Activated gamma-delta T cell (primary cell): ENCODE results near the gene MYO7B.

Experiments used
- DNase-seq: peaks from one replicate; lab custom pipeline; 2025; lab: John Stamatoyannopoulos, UW

MYO7B gene

GRCh38 chr2:127681288-127681804, 145.9 kb downstream of the MYO7B start:
- no peak for DNase-seq

DNA sequence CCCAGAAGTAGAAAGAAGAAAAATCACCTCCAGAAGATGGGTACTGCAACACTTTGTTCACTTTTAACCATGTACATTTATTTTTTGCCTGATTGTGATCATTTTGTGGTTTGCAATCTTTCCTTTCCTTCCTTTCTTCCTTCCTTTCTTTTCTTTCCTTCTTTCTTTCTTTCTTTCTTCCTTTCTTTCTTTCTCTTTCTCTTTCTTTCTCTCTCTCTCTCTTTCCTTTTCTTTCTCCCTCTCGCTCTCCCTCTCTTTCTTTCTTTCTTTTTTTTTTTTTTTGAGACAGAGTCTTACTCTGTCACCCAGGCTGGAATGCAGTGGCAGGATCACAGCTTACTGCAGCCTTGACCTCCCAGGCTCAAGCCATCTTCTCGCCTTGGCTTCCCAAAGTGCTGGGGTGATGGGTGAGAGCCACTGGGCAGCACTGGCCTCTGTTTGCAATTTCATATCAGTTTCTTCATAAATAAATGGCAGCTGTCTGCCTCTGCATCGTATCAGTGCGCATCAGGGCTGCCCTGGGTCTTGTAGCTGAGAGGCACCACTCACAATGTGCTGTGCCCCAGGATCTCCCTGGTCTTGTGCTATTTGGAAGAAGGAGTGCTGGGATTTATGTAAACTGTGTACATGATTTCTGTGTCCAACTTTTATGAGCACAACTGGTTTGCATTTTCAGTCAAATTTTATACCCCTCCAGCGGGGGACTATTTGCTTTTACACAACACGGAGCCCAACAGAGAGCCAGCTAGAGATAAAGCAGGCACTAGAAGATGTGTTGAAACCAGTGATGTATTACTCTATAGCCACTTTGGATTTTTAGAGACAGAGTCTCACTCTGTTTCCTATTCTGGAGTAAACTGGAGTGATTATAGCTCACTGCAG, 146.7 kb downstream of the MYO7B start:
- no peak for DNase-seq

GRCh38 chr2:127683056-127683455, 147.6 kb downstream of the MYO7B start:
- no peak for DNase-seq

DNA sequence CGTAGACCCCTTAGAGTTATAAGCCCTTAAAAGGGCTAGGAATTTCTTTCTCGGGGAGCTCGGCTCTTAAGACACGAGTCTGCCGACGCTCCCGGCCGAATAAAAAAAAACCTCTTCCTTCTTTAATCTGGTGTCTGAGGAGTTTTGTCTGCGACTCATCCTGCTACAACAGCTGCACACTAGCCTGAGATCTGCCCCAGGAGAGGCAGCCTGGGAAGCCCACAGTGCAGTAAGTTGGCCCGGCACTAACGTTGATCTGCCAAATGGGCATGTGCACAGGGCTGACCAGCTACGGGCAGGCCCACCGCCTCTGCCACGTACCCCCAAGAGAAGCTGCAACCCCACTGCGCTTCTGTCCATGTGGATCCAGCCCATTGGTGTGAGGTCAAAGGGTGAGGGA, 148.3 kb downstream of the MYO7B start:
- no peak for DNase-seq

DNA sequence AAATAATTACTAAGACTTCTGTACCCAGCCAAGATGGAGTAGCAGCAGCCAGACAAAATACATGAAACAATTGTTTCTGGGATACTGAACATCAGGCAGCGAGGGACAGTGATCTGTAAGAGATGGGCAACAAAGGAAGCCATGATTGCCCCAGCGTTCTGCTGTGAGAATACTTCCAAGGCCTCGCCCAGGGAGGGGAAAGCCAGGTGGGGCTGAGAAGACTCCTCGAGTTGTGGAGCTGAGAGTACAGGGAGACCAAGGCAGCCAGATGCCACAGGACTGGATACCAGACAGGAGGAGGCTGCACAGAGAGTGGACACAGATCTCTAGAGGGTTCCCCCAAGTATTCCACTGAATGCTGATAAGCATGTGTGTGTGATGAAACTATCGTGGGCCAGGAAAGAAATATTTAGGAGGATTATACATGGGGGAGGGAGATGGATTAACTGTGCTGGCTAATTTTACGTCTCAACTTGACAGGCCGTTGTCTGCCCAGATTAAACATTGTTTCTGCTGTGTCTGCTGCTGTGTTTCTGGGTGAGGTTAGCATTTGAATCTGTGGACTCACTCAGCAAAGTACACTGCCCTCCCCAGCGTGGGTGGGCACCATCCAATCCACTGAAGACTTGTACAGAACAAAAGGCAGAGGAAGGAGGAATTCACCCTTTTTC, 150.1 kb downstream of the MYO7B start:
- DNase-seq: no peak
